Measurements from ENCODE around the gene SESTD1. TPM values are rescaled to one million over a fixed set of nuclear protein-coding genes. Genes with fewer than 3 reads are reported as not detected.

Gene SESTD1
- total and polyA plus RNA-seq, 2 of the 13 experiments (the other 11 are each of a cell fraction or from before 2014, with no cell fraction given) = 74.4 to 101 TPM

DNA sequence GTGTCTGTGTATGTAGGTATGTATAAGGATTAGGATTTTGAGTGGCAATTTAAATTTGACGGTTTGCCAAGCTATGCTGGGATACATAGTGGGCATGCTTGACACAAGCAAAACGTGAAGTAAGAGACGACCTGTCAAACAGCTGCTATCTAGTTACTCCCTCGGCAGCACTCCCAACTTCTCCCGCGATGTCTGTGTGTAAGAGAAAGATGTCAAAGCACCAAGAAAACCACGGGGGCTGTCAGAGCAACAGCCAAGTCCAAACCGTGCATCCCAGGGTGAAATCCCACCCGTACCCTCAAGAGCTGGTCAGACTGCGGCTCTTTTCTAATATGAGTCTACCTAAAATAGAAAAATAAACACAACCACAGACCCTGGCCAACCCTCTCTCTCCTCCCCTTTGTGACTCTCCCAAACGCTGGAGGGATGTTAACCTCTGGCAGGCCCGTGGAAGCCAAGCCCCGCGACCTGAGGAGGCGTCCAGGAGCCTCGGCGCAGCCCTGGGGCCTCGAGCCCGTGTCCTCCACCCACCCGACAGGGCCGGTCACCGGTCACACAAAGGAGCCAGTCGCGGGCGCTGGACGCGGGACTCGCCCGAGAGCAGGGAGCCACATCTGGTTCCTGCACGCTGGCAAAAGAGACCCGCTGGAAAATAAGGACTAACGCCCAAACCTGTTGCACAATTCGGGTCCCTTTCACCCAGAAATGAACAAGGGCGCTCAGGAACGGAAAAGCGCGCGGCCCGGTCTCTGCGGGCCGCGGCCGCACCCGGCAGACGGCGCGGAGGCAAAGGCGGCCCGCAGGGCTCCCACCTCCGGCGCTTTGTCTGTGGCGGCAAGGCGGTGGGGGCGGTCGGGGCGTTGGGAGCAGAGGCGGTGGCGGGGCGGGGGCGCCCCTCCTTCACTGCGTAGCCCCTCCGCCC lies 925 bp downstream of the SESTD1 start (continued):
- TF ChIP-seq, protein P1, sequence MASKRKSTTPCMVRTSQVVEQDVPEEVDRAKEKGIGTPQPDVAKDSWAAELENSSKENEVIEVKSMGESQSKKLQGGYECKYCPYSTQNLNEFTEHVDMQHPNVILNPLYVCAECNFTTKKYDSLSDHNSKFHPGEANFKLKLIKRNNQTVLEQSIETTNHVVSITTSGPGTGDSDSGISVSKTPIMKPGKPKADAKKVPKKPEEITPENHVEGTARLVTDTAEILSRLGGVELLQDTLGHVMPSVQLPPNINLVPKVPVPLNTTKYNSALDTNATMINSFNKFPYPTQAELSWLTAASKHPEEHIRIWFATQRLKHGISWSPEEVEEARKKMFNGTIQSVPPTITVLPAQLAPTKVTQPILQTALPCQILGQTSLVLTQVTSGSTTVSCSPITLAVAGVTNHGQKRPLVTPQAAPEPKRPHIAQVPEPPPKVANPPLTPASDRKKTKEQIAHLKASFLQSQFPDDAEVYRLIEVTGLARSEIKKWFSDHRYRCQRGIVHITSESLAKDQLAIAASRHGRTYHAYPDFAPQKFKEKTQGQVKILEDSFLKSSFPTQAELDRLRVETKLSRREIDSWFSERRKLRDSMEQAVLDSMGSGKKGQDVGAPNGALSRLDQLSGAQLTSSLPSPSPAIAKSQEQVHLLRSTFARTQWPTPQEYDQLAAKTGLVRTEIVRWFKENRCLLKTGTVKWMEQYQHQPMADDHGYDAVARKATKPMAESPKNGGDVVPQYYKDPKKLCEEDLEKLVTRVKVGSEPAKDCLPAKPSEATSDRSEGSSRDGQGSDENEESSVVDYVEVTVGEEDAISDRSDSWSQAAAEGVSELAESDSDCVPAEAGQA (IDR thresholded peaks at IDR 0.05; ENCODE audit: low read depth) = no peak
- TF ChIP-seq, protein P1 (CRISPR knock-in tag; IDR thresholded peaks at IDR 0.05; ENCODE audit: borderline replicate concordance) = no peak
- TF ChIP-seq, protein P2, sequence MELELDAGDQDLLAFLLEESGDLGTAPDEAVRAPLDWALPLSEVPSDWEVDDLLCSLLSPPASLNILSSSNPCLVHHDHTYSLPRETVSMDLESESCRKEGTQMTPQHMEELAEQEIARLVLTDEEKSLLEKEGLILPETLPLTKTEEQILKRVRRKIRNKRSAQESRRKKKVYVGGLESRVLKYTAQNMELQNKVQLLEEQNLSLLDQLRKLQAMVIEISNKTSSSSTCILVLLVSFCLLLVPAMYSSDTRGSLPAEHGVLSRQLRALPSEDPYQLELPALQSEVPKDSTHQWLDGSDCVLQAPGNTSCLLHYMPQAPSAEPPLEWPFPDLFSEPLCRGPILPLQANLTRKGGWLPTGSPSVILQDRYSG (CRISPR knock-in tag; IDR thresholded peaks at IDR 0.05) = no peak
- TF ChIP-seq, protein P3, sequence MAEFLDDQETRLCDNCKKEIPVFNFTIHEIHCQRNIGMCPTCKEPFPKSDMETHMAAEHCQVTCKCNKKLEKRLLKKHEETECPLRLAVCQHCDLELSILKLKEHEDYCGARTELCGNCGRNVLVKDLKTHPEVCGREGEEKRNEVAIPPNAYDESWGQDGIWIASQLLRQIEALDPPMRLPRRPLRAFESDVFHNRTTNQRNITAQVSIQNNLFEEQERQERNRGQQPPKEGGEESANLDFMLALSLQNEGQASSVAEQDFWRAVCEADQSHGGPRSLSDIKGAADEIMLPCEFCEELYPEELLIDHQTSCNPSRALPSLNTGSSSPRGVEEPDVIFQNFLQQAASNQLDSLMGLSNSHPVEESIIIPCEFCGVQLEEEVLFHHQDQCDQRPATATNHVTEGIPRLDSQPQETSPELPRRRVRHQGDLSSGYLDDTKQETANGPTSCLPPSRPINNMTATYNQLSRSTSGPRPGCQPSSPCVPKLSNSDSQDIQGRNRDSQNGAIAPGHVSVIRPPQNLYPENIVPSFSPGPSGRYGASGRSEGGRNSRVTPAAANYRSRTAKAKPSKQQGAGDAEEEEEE (CRISPR knock-in tag; IDR thresholded peaks at IDR 0.05; ENCODE audit: borderline replicate concordance) = no peak
- TF ChIP-seq ZNF468 (CRISPR knock-in tag; IDR thresholded peaks at IDR 0.05) (no peak), HES4 (CRISPR knock-in tag; IDR thresholded peaks at IDR 0.05; ENCODE audit: borderline replicate concordance) (no peak), POLR2AphosphoS5 (IDR thresholded peaks at IDR 0.05; ENCODE audit: low read depth, low read length) (no peak), ZNF550 (CRISPR knock-in tag; IDR thresholded peaks at IDR 0.05; ENCODE audit: borderline replicate concordance) (no peak), ZIK1 (CRISPR knock-in tag; IDR thresholded peaks at IDR 0.05; ENCODE audit: borderline replicate concordance, low read depth) (peak; percentile 55; the same call in 1 of the 2 replicates)
- TF ChIP-seq, protein P4, sequence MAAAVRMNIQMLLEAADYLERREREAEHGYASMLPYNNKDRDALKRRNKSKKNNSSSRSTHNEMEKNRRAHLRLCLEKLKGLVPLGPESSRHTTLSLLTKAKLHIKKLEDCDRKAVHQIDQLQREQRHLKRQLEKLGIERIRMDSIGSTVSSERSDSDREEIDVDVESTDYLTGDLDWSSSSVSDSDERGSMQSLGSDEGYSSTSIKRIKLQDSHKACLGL (CRISPR knock-in tag; IDR thresholded peaks at IDR 0.05) = no peak; the same call in 1 of the 2 replicates
- TF ChIP-seq, protein P5, sequence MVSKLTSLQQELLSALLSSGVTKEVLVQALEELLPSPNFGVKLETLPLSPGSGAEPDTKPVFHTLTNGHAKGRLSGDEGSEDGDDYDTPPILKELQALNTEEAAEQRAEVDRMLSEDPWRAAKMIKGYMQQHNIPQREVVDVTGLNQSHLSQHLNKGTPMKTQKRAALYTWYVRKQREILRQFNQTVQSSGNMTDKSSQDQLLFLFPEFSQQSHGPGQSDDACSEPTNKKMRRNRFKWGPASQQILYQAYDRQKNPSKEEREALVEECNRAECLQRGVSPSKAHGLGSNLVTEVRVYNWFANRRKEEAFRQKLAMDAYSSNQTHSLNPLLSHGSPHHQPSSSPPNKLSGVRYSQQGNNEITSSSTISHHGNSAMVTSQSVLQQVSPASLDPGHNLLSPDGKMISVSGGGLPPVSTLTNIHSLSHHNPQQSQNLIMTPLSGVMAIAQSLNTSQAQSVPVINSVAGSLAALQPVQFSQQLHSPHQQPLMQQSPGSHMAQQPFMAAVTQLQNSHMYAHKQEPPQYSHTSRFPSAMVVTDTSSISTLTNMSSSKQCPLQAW (CRISPR knock-in tag; IDR thresholded peaks at IDR 0.05) = peak; percentile 67; the same call in 1 of the 2 replicates

All from HepG2 (cell line).